ENCODE data around the gene COX10.
A peak's percentile ranks its signal among the peaks of the same experiment; 100 is the strongest.
"Not testable (repeated sequence)": the region's sequence is repeated elsewhere in the genome, so short reads cannot be mapped to it uniquely, and the experiment has no call there.

The COX10 gene

GRCh38 chr17:14123619-14124278 is 54.4 kb downstream of the COX10 start:
- no peak for DNase-seq

DNA sequence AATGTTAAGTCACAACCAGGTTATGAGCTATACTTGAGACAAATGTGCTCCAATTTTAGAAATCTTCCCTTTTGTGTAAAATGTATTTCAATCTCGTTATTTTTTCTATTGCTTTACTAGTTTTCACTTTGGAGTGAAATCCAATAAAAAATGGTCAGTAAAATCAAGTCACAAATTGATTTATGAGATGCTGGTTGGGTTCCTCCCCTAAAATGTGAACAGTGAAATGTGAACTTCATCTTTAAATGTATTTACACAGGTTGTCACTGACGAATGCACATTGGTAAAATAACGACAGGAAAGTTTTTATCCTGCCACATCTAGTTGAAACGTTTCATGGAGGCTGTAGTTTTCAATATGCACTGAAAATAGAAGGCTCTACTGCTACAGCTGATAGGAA is 55.5 kb downstream of the COX10 start:
- DNase-seq = no peak

- DNase-seq = no peak
Measured at GRCh38 chr17:14125518-14126137, 56.3 kb downstream of the COX10 start.

- no peak for DNase-seq
Measured at GRCh38 chr17:14133104-14133503, 63.8 kb downstream of the COX10 start.

GRCh38 chr17:14134456-14134855 is 65.2 kb downstream of the COX10 start:
- DNase-seq = no peak

GRCh38 chr17:14135906-14136590 is 66.7 kb downstream of the COX10 start:
- no peak for DNase-seq

DNA sequence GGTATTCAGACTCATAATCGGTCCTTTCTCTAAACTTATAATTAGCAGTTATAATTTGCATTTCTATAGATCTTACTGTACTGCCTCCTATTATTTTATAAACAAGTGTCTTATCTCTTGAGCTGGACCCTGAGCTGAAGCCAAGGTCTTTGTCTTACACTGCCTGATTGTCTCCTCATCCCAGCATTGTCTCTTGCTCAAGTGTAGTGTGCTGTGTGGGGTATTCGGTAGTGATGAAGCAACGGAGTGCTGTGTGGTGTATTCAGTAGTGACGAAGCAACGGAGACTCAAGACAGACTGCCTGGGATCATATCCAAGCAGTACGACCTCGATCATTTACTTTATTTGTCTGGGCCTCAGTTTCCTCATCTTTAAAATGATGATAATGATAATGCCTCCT is 69.3 kb downstream of the COX10 start:
- DNase-seq = no peak

DNA sequence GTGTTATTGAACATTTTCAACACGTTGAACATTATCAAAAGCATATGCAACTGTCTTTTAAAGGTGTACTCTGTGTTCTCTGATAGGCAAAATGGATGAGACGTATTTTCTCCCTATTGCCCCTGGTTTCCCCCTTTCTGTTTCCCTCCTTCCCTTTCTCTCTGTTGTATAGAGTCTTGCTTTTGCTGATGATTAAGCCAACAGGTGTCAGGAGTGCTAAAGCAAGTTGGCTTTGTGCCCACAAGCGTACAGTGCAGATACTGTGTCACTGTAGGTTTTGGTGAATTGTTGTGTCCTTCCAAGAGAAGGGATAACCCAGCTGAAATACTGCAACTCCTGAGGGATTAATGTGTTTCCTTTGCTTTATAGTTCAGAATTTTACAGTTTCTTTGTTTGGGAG is 74.4 kb downstream of the COX10 start:
- no peak for DNase-seq

DNA sequence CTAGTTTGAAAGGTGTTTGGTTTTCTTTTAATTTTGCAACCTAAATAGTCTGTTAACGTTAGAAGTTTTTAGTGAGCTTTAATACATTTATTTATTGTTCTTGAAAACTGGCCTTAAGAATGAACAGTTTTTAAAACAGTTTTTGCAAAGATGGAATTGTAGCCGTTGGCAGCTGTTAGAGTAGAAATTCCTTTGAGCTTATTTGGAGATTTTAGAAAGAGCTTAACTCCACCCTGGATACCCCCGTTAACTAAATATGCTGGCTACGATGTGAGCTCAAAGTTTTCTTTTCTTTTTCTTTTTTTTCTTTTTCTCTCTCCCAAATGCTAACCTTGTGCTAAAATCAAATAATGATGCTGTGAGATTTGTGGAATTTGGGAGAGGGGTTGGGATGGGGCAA is 75.2 kb downstream of the COX10 start:
- DNase-seq = no peak

DNA sequence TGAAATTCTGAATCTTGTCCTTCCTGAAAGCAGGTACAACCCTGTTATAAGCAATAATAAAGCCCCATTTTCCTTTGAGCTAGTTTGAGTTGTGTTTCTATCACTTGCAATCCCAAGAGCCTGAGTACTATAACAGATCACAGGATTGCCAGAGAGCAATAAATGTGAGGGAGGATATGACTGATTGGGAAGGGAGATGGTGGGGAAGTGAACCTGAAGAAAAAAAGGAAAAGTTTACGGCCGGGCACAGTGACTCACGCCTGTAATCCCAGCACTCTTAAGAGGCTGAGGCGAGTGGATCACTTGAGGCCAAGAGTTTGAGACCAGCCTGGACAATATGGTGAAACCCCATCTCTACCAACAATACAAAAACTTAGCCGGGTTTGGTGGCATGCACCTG is 80.4 kb downstream of the COX10 start:
- DNase-seq = no peak

DNA sequence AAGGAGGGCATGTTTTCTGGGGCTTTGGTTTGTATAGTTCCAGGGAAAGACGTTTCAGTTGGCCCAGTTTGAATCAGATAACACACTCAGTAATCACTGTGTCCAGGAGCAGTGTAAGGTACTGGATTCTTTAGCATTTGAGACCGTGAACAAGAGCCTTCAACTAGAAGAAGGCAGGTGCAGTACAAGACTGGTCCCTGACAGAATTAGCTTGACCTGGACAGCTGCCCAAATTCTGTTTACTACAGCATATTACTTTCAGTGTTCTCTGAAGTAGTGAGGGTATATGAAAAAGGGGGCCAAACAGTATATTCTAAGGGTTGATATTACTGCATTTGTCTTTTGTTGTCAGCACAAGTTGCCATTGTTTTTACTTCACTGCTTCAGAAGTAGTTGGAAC is 81.3 kb downstream of the COX10 start:
- no peak for DNase-seq

- no peak for DNase-seq
Measured at GRCh38 chr17:14152721-14153120, 83.4 kb downstream of the COX10 start.

DNA sequence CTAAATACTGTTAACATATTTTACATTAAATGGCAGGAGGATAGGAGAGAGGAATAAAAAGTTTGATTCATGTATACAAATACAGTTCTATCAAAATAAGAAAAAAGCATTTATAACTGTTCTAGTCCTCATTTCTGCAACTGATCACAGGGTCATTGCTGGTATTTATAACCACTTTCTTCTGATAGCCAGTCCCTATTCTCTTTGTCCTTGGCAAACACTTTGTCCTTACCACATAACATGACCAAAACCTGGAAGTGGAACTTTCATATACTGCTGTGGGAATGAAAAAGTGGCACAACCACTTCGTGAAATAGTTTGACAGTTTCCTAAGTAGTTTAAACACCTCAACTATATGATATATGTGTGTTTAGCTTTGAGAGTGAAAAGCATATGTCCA is 84.1 kb downstream of the COX10 start:
- no peak for DNase-seq

- DNase-seq = peak in 1 of 4 experiments; percentile 2
Measured at GRCh38 chr17:14156689-14157088, 87.4 kb downstream of the COX10 start.

- no peak for DNase-seq
Measured at GRCh38 chr17:14157822-14158221, 88.5 kb downstream of the COX10 start.

- no peak for DNase-seq
Measured at GRCh38 chr17:14158707-14159106, 89.4 kb downstream of the COX10 start.

DNA sequence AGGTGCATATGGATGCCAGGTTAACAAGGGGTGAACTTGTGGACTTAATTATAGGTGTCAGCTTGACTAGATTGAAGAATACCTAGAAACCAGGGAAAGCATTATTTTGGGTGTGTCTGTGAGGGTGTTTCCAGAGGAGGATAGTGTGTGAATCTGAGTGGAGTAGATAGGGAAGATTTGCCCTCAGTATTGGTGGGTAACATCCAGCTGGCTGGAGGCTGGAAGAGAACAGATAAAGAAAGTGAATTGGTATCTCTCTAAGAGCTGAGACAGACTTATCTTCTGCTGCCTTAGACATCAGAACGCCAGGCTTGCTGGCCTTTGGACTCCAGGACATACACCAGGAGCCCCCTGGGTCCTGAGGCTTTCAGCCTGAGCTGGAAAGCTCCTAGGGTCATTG is 92.1 kb downstream of the COX10 start:
- DNase-seq = no peak

GRCh38 chr17:14165616-14166015 is 96.3 kb downstream of the COX10 start:
- DNase-seq = no peak

DNA sequence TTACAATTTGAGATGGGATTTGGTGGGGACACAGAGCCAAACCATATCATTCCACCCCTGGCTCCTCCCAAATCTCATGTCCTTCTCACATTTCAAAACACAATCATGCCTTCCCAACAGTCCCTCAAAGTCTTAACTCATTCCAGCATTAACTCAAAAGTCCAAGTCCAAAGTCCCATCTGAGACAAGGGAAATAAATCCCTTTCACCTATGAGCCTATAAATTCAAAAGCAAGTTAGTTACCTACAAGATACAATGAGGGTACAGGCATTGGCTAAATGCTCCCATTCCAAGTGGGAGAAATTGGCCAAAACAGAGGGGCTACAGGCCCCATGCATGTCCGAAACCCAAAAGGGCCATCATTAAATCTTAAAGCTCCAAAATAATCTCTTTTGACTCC is 98.5 kb downstream of the COX10 start:
- DNase-seq = not testable (repeated sequence)

GRCh38 chr17:14168582-14168981 is 99.3 kb downstream of the COX10 start:
- no peak for DNase-seq

DNA sequence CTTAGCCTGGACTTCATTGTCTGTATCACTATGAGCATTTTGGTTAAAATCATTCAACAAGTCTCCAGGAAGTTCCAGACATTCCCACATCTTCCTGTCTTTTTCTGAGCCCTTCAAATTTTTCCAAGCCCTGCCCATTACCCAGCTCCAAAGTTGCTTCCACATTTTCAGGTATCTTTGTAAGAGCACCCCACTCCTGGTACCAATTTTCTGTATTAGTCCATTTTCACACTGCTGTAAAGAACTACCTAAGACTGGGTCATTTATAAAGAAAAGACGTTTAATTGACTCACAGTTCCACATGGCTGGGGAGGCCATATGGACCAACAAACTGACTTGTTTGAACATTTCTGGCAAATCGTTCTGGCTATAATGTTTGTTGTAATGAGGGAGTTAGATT is 100.0 kb downstream of the COX10 start:
- DNase-seq = no peak

DNA sequence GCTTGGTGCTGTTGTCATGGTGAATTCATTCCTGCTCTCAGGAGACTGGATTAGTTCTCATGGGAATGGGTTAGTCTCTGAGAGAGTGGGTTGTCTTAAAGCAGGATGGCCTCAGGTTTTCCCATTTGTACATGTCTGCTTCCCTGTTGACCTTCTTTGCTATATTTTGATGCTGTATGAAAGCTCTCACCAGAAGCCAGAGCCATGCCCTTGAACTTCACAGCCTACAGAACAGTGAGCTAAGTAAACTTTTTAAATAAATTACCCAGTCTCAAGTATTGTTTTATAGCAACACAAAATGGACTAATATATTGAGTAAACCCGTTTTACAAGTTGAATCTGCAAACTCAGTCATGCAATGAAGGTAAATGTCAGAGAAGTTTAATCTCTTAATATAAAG is 100.6 kb downstream of the COX10 start:
- no peak for DNase-seq

GRCh38 chr17:14176989-14177388 is 107.7 kb downstream of the COX10 start:
- DNase-seq = not testable (repeated sequence)

- not testable (repeated sequence) for DNase-seq
Measured at GRCh38 chr17:14177801-14178200, 108.5 kb downstream of the COX10 start.

Measured in suppressor macrophage (primary cell).